SU-DHL-6 (cell line): Measurements from ENCODE around the gene LRPAP1.

Experiments used
- H2AFZ ChIP-seq: fragments of 200-600 bp; sonication (generic); 2 replicates; pipeline ENCODE4 v1.6.1; 2014; ENCODE audit warnings: low read depth, mild to moderate bottlenecking, moderate library complexity, mixed read lengths, antibody characterized with exemption, low read length; ENCODE audit not compliant: severe bottlenecking
- H3F3A ChIP-seq: fragments of 200-600 bp; shearing (Covaris generic); 2 replicates; pipeline ENCODE4 v1.6.0; 2016; ENCODE audit warnings: antibody characterized with exemption, mild to moderate bottlenecking; ENCODE audit not compliant: insufficient read depth
- H3K27ac ChIP-seq: fragments of 200-600 bp; sonication (generic); 2 replicates; pipeline ENCODE4 v1.5.1; 2016; ENCODE audit warnings: low read depth, mild to moderate bottlenecking, low read length, moderate library complexity, mixed read lengths
- H3K27me3 ChIP-seq: fragments of 200-600 bp; sonication (generic), shearing (Covaris generic); 2 replicates; pipeline ENCODE4 v1.6.0; 2014; ENCODE audit warnings: mild to moderate bottlenecking, low read length
- H3K36me3 ChIP-seq: fragments of 200-600 bp; sonication (generic); 2 replicates; pipeline ENCODE4 v1.6.1; 2014; ENCODE audit warnings: mild to moderate bottlenecking, low read length, mixed read lengths
- H3K4me2 ChIP-seq: fragments of 300-600, 200-600 bp; shearing (Covaris generic), sonication (generic); 2 replicates; pipeline ENCODE4 v1.6.0; 2014; ENCODE audit warnings: low read length, low read depth, mild to moderate bottlenecking; ENCODE audit not compliant: poor library complexity, severe bottlenecking
- H3K4me3 ChIP-seq: fragments of 200-600 bp; sonication (generic); 2 replicates; pipeline ENCODE4 v1.5.1; 2014; ENCODE audit warnings: antibody characterized with exemption, low read length, mild to moderate bottlenecking, mixed read lengths; ENCODE audit not compliant: insufficient read depth, poor library complexity, severe bottlenecking
- H3K79me2 ChIP-seq: fragments of 200-600 bp; sonication (generic); 2 replicates; pipeline ENCODE4 v1.6.1; 2014; ENCODE audit warnings: mild to moderate bottlenecking, low read length, moderate library complexity; ENCODE audit not compliant: insufficient read depth
- H3K9ac ChIP-seq: fragments of 200-600 bp; sonication (generic); 2 replicates; pipeline ENCODE4 v1.7.0; 2014; ENCODE audit warnings: mild to moderate bottlenecking, low read length
- H3K9me2 ChIP-seq: fragments of 200-600 bp; sonication (generic); replicated peaks from 2 replicates; pipeline ENCODE4 v1.6.1; 2014; ENCODE audit warnings: low read length; ENCODE audit not compliant: insufficient read depth
- H3K9me3 ChIP-seq: fragments of 200-600 bp; sonication (generic); 2 replicates; pipeline ENCODE4 v1.6.1; 2014; ENCODE audit warnings: low read length, mixed read lengths; ENCODE audit not compliant: insufficient read depth
- H4K20me1 ChIP-seq: fragments of 200-600 bp; sonication (generic); 2 replicates; pipeline ENCODE4 v1.6.1; 2014; ENCODE audit warnings: low read depth, mild to moderate bottlenecking, antibody characterized with exemption, low read length, moderate library complexity, mixed read lengths
- EZH2phosphoT487 ChIP-seq: fragments of 200-600 bp; sonication (generic), shearing (Covaris generic); conservative IDR thresholded peaks from 2 replicates; pipeline ENCODE4 v1.6.1; 2018; ENCODE audit warnings: mild to moderate bottlenecking, antibody characterized with exemption, low read length, moderate library complexity, mixed read lengths
- TF ChIP-seq, protein P1 (sequence below): fragments of 200-600 bp; sonication (generic); IDR thresholded peaks from one replicate; pipeline ENCODE4 v1.5.1; 2017; ENCODE audit warnings: antibody characterized with exemption, mild to moderate bottlenecking, low read length, moderate library complexity; ENCODE audit not compliant: insufficient read depth, poor library complexity, severe bottlenecking

LRPAP1 gene

DNA sequence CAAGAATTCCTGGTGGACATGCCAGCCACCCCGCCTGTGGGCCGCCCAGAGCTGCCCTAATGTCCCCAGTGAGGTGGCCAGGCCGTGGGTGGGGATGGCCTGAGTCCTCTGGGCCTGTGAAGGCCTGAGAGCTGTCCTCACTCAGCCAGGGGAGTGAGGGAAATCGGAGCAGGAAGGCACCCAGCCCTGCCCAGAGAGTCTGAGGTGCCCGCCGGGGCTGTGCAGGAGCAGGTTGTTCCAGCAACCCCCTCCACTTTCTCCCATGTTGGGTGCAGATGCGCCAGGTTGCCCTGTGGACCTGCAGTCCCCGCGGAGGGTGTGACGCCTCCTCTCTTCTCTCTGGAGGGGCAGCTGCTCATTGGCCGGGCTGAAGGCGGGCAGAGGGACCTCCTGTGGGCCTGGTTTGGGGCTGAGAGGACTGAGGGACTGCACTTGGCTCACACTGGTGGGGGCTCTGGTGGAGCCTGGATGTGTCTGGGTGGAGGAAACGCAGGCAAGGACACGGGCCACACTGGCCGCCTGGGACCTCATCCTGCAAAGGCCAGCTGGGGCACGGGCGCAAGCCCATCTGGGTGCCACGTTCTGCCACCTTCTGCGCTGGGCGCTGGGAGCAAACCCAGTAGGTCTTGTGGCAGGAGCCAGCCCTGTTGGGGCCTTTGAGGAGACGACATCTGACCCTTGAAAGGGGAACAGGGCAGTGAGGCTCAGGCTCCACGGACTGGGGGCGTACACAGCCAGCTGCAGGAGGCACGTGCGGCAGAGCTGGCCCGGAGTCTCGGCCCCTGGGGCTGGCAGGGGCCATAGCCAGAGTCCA, 55.1 kb downstream of the LRPAP1 start:
- Histone ChIP-seq H3F3A (no peaks in the 10 kb centered on the region), H3K79me2 (no peaks in the 10 kb centered on the region), H3K4me3 (no peak overlapping the region), H3K9me2 (no peaks in the 10 kb centered on the region), H3K9ac (no peak overlapping the region), H3K27me3 (no peaks in the 10 kb centered on the region), H3K27ac (no peak overlapping the region), H3K4me2 (no peak overlapping the region), H4K20me1 (no peaks in the 10 kb centered on the region), H2AFZ (no peak overlapping the region), H3K36me3 (no peaks in the 10 kb centered on the region), H3K9me3 (no peaks in the 10 kb centered on the region)
- TF ChIP-seq EZH2phosphoT487 = no peak
- TF ChIP-seq, protein P1, sequence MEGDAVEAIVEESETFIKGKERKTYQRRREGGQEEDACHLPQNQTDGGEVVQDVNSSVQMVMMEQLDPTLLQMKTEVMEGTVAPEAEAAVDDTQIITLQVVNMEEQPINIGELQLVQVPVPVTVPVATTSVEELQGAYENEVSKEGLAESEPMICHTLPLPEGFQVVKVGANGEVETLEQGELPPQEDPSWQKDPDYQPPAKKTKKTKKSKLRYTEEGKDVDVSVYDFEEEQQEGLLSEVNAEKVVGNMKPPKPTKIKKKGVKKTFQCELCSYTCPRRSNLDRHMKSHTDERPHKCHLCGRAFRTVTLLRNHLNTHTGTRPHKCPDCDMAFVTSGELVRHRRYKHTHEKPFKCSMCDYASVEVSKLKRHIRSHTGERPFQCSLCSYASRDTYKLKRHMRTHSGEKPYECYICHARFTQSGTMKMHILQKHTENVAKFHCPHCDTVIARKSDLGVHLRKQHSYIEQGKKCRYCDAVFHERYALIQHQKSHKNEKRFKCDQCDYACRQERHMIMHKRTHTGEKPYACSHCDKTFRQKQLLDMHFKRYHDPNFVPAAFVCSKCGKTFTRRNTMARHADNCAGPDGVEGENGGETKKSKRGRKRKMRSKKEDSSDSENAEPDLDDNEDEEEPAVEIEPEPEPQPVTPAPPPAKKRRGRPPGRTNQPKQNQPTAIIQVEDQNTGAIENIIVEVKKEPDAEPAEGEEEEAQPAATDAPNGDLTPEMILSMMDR = no peak

DNA sequence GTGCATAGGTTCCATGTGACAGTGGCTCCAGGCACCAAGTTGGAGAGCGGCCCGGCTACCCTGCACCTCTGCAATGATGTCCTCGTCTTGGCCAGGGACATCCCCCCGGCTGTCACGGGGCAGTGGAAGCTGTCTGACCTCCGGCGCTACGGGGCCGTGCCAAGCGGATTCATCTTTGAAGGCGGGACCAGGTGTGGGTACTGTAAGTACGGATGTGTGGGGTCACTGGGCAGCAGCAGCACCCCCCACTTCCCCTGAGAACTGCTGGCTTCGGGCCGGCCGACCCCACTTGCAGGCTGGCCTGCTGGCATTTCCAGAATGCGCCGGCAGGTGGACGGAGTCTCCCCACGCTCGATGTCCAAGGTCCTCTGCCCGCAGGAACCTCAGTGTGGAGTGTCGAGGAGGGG, 55.9 kb downstream of the LRPAP1 start:
- Histone ChIP-seq H2AFZ (no peak overlapping the region), H3K36me3 (no peaks in the 10 kb centered on the region), H3K9me2 (no peaks in the 10 kb centered on the region), H3K4me3 (no peak overlapping the region), H3K4me2 (no peak overlapping the region), H3K9me3 (no peaks in the 10 kb centered on the region), H4K20me1 (no peaks in the 10 kb centered on the region), H3K79me2 (no peaks in the 10 kb centered on the region), H3K9ac (no peak overlapping the region), H3F3A (no peaks in the 10 kb centered on the region), H3K27me3 (no peaks in the 10 kb centered on the region), H3K27ac (no peak overlapping the region)
- TF ChIP-seq EZH2phosphoT487 = no peak
- TF ChIP-seq, protein P1 = no peak

DNA sequence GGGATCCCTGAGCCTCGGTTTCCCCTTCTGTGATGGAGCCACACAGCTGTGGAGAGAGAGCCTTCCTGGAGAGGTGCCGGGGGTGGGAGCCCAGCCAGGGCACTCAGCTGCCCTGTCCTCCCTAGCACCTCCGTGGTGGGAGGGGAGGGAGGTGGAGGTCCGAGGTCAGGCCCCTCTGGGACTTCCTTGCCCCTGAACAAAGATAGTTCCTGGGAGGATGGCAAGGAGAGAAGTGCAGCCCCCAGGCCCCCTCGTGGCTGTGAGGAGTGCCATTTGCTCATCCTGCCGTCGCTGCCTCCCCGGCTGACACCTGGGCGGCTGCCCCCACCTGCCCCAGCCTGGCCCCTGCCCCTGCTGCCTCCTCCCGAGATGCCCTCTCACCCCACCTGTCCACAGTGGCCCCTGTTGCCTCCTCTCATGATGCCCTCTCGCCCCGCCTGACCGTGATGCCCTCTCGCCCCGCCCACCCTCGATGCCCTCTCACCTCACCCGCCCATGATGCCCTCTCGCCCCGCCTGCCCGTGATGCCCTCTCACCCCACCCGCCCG, 56.4 kb downstream of the LRPAP1 start:
- Histone ChIP-seq H2AFZ (no peak overlapping the region), H3K79me2 (no peaks in the 10 kb centered on the region), H3K36me3 (no peaks in the 10 kb centered on the region), H3K9me3 (no peaks in the 10 kb centered on the region), H3F3A (no peaks in the 10 kb centered on the region), H3K9me2 (no peaks in the 10 kb centered on the region), H3K27ac (no peak overlapping the region), H3K9ac (no peak overlapping the region), H3K4me3 (no peak overlapping the region), H3K4me2 (no peak overlapping the region), H3K27me3 (no peaks in the 10 kb centered on the region), H4K20me1 (no peaks in the 10 kb centered on the region)
- TF ChIP-seq, protein P1 = no peak
- TF ChIP-seq EZH2phosphoT487 = no peak
